Measurements from ENCODE around the gene CCDC78. TPM values are rescaled to one million over a fixed set of nuclear protein-coding genes. Genes with fewer than 3 reads are reported as not detected.

Gene CCDC78
- total RNA-seq, 4 donors from 2014 or later: 0.40 to 24.3 (median 0.98) TPM

DNA sequence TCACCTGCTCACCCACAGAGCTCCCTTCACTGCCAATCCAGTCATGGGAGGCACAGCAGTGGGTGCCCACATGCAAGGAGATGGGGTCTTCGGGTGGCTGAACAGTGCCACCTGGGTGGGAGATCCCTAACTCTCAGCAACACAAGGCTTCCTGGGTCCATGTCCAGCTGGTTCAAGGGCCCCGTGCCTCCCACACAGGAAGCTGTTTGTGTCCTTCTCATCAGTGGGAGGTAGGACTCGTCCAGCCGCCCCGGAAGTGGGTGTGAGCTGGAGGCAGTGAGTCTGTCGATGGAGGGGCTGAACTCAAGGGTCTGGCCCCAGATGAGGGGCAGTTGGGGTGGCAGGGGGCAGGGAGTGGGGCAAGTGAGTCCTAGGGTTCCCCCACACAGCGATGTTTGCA lies 22.2 kb downstream of the CCDC78 start:
- intact Hi-C loops (cut with DNase I; ENCODE audit: low total_unique reads) (no loop called here), in situ Hi-C loops (cut with MboI; ENCODE audit: low pct_ligation_motif_present in 1 of 4, low pct_unique_long_range_greater_than_20kb in 1 of 4, low sequenced_read_pairs in 3 of 4) (no loop called here)
- Histone ChIP-seq H3K4me3 (no peak overlapping the region), H3K27ac (no peak overlapping the region), H3K27me3 (peaks cover 99% of the 10 kb centered on the region), H3K9me3 (no peaks in the 10 kb centered on the region), H3K4me1 (peaks cover 0 to 12% (median 8%) of the 10 kb centered on the region in 4 donors), H3K36me3 (no peaks in the 10 kb centered on the region)
- TF ChIP-seq POLR2A (IDR thresholded peaks at IDR 0.05) (no peak), EP300 (IDR thresholded peaks at IDR 0.05; ENCODE audit: low read depth) (no peak), POLR2AphosphoS5 (IDR thresholded peaks at IDR 0.05) (no peak)
- TF ChIP-seq, protein P1, sequence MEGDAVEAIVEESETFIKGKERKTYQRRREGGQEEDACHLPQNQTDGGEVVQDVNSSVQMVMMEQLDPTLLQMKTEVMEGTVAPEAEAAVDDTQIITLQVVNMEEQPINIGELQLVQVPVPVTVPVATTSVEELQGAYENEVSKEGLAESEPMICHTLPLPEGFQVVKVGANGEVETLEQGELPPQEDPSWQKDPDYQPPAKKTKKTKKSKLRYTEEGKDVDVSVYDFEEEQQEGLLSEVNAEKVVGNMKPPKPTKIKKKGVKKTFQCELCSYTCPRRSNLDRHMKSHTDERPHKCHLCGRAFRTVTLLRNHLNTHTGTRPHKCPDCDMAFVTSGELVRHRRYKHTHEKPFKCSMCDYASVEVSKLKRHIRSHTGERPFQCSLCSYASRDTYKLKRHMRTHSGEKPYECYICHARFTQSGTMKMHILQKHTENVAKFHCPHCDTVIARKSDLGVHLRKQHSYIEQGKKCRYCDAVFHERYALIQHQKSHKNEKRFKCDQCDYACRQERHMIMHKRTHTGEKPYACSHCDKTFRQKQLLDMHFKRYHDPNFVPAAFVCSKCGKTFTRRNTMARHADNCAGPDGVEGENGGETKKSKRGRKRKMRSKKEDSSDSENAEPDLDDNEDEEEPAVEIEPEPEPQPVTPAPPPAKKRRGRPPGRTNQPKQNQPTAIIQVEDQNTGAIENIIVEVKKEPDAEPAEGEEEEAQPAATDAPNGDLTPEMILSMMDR (IDR thresholded peaks at IDR 0.05): no peak
- 73% methylated on average over 7 of the region's 7 CpGs; no CpG with 5 or more reads in 1 of the 2 donors for WGBS, 2 donors (ENCODE audit: low coverage in 1 of 2)
- DNase-seq: no peak

DNA sequence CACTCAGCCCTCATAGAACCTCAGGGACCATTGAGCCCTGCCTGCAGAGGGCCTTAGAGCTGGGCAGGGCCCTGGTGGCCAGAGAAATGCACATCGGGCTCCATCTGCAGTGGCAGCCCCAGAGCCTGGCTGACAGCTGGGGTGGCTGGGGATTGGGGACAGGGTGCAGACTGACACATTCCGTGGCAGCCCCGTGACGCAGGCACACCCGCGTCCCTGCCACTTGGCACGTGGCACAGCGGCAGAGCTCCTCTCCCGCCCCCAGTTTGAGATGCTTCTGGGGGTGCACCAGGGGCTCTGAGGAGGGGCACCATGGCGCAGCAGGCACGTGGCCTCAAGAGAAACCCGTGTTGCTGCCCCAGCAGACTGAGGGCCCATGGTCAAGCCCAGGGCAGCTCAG lies 22.8 kb downstream of the CCDC78 start:
- peaks cover 0 to 12% (median 8%) of the 10 kb centered on the region in 4 donors for H3K4me1 ChIP-seq
- H3K9me3 ChIP-seq: no peaks in the 10 kb centered on the region
- WGBS, 2 donors (ENCODE audit: low coverage in 1 of 2): 69% methylated on average over 12 of the region's 12 CpGs; no CpG with 5 or more reads in 1 of the 2 donors
- intact Hi-C loops (cut with DNase I; ENCODE audit: low total_unique reads): no loop called here
- no peaks in the 10 kb centered on the region for H3K36me3 ChIP-seq
- DNase-seq: no peak
- TF ChIP-seq, protein P1 (IDR thresholded peaks at IDR 0.05): no peak
- TF ChIP-seq POLR2AphosphoS5 (IDR thresholded peaks at IDR 0.05) (no peak), EP300 (IDR thresholded peaks at IDR 0.05; ENCODE audit: low read depth) (no peak), POLR2A (IDR thresholded peaks at IDR 0.05) (no peak)
- H3K27ac ChIP-seq: no peak overlapping the region
- no peak overlapping the region for H3K4me3 ChIP-seq
- in situ Hi-C loops (cut with MboI; ENCODE audit: low pct_ligation_motif_present in 1 of 4, low pct_unique_long_range_greater_than_20kb in 1 of 4, low sequenced_read_pairs in 3 of 4): no loop called here
- peaks cover 96% of the 10 kb centered on the region for H3K27me3 ChIP-seq

DNA sequence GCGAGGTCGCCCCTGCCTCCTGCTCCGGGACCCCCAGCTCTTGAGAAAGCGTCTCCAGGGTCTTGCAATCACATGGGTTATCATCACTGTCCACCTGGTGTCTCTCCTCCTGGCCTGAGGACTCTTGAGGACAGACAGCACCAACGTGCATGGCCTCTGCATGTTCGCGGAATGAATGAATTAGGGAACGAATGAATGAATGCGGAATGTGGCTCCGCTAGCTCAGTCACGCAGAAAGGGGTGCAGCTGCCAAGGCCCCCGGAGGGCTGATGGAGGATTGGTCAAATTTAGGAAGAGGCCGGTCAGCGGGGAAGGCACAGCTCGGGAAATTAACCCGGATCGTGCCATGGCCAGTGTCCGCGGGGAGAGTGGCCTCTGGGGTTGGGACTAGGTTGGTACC lies 23.9 kb downstream of the CCDC78 start:
- in situ Hi-C loops (cut with MboI; ENCODE audit: low pct_ligation_motif_present in 1 of 4, low pct_unique_long_range_greater_than_20kb in 1 of 4, low sequenced_read_pairs in 3 of 4): no loop called here
- H3K4me3 ChIP-seq: no peak overlapping the region
- H3K27ac ChIP-seq: no peak overlapping the region
- H3K36me3 ChIP-seq: no peaks in the 10 kb centered on the region
- peaks cover 89% of the 10 kb centered on the region for H3K27me3 ChIP-seq
- intact Hi-C loops (cut with DNase I; ENCODE audit: low total_unique reads): no loop called here
- no peaks in the 10 kb centered on the region for H3K9me3 ChIP-seq
- WGBS, 2 donors (ENCODE audit: low coverage in 1 of 2): 79 to 85% methylated on average over 10 to 19 of the region's 19 CpGs
- DNase-seq: no peak
- peaks cover 0 to 12% (median 8%) of the 10 kb centered on the region in 4 donors for H3K4me1 ChIP-seq
- no peak for TF ChIP-seq POLR2AphosphoS5 (IDR thresholded peaks at IDR 0.05)
- TF ChIP-seq EP300 (IDR thresholded peaks at IDR 0.05; ENCODE audit: low read depth): no peak
- TF ChIP-seq, protein P1 (IDR thresholded peaks at IDR 0.05): no peak
- TF ChIP-seq POLR2A (IDR thresholded peaks at IDR 0.05): no peak

- in situ Hi-C loops (cut with MboI; ENCODE audit: low pct_ligation_motif_present in 1 of 4, low pct_unique_long_range_greater_than_20kb in 1 of 4, low sequenced_read_pairs in 3 of 4): no loop called here
- WGBS, 2 donors (ENCODE audit: low coverage in 1 of 2): 8% methylated on average over 59 of the region's 76 CpGs; no CpG with 5 or more reads in 1 of the 2 donors
- H3K27me3 ChIP-seq: peaks cover 82% of the 10 kb centered on the region
- DNase-seq: no peak
- peaks cover 3 to 14% (median 7%) of the 10 kb centered on the region in 4 donors for H3K4me1 ChIP-seq
- no peaks in the 10 kb centered on the region for H3K9me3 ChIP-seq
- intact Hi-C loops (cut with DNase I; ENCODE audit: low total_unique reads): no loop called here
- no peak overlapping the region for H3K27ac ChIP-seq
- TF ChIP-seq POLR2AphosphoS5 (IDR thresholded peaks at IDR 0.05) (no peak), EP300 (IDR thresholded peaks at IDR 0.05; ENCODE audit: low read depth) (no peak), POLR2A (IDR thresholded peaks at IDR 0.05) (no peak)
- TF ChIP-seq, protein P1 (IDR thresholded peaks at IDR 0.05): no peak
- no peak overlapping the region for H3K4me3 ChIP-seq
- no peaks in the 10 kb centered on the region for H3K36me3 ChIP-seq
Observed at GRCh38 chr16:700684-701584, 25.3 kb downstream of the CCDC78 start.

Measured in transverse colon (tissue), 4 donors.